Breast epithelium (tissue), 4 donors: ENCODE results near the gene DCXR. TPM values are rescaled to one million over a fixed set of nuclear protein-coding genes. Genes with fewer than 3 reads are reported as not detected.

Experiments used
- DNase-seq, 2 donors: peaks; one replicate each; pipeline ENCODE4 v3.0.0-alpha.2; 2019; ENCODE audit warnings: low spot score in 2 of 2
- H3K27ac ChIP-seq, 2 donors: fragments of 200-600 bp; sonication (generic) in 1 of 2; one replicate each; pipeline ENCODE4 v1.5.1; 2016 to 2019; ENCODE audit warnings: mild to moderate bottlenecking in 1 of 2
- H3K27me3 ChIP-seq, 2 donors: fragments of 200-600 bp; sonication (generic) in 1 of 2; one replicate each; pipeline versions ENCODE4 v1.5.1 to v1.6.0; 2017 to 2019; ENCODE audit warnings: control low read depth in 1 of 2, mild to moderate bottlenecking in 1 of 2
- H3K36me3 ChIP-seq: fragments of 200-600 bp; one replicate; pipeline ENCODE4 v1.5.1; 2019
- H3K4me1 ChIP-seq, 2 donors: fragments of 200-600 bp; sonication (generic); one replicate each; pipeline ENCODE4 v1.5.1; 2016 to 2019; ENCODE audit warnings: control low read depth in 1 of 2
- H3K4me3 ChIP-seq, 3 donors: fragments of 200-600 bp; sonication (generic); 1 replicate in 2 of 3; 2 replicates in 1 of 3; pipeline ENCODE4 v1.5.1; 2016 to 2019; ENCODE audit warnings: mild to moderate bottlenecking in 3 of 3, moderate library complexity in 2 of 3
- H3K9me3 ChIP-seq, 2 donors: fragments of 200-600 bp; sonication (generic) in 1 of 2; one replicate each; pipeline ENCODE4 v1.5.1; 2016 to 2019; ENCODE audit warnings: control low read depth in 1 of 2
- CTCF ChIP-seq, 3 donors: fragments of 450-650 bp; IDR thresholded peaks; one replicate each; pipeline ENCODE4 v1.5.1; 2016 to 2017; ENCODE audit warnings: antibody characterized with exemption in 3 of 3, mild to moderate bottlenecking in 3 of 3, moderate library complexity in 3 of 3
- POLR2A ChIP-seq: fragments of 450-650 bp; IDR thresholded peaks from one replicate; pipeline ENCODE4 v1.6.1; 2016; ENCODE audit warnings: antibody characterized with exemption, mild to moderate bottlenecking, moderate library complexity
- POLR2AphosphoS5 ChIP-seq, 3 donors: sonication (generic); formaldehyde crosslinking; IDR thresholded peaks; one replicate each; pipeline ENCODE4 v1.6.1; 2017; ENCODE audit warnings: antibody characterized with exemption in 3 of 3
- intact Hi-C: fragments of 100-400 bp; cut with DNase I; formaldehyde crosslinking; loops from one replicate; pipeline ENCODE4 v1.15.1; 2023; ENCODE audit warnings: low total_unique reads
- total RNA-seq, 3 donors: library from RNA; depleted of rRNA; stranded (reverse); fragments of >200 nt; gene quantifications; one replicate each; pipeline ENCODE4 v1.1.0, GENCODE V29; 2016

Gene DCXR
- total RNA-seq, 3 donors from 2014 or later: 202 to 484 (median 228) TPM

- peaks cover 5% of the 10 kb centered on the region for H3K36me3 ChIP-seq
- H3K4me3 ChIP-seq: peak overlapping the region in 1 of 3 donors; percentile 96
- intact Hi-C loops: no loop called here
These were observed 26.2 kb upstream of the DCXR start for GRCh38 chr17:82063424-82064415.

GRCh38 chr17:82062984-82063368, 25.5 kb upstream of the DCXR start:
- no peaks in the 10 kb centered on the region for H3K27me3 ChIP-seq
- DNase-seq: no peak
- peaks cover 0 to 11% of the 10 kb centered on the region in 2 donors for H3K4me1 ChIP-seq
- no peak overlapping the region for H3K4me3 ChIP-seq
- TF ChIP-seq POLR2A (no peak), CTCF (IDR thresholded peaks at IDR 0.05) (no peak), POLR2AphosphoS5 (IDR thresholded peaks at IDR 0.05) (no peak)
- intact Hi-C loops: no loop called here
- H3K27ac ChIP-seq: no peak overlapping the region
- H3K9me3 ChIP-seq: no peaks in the 10 kb centered on the region
- H3K36me3 ChIP-seq: peaks cover 5% of the 10 kb centered on the region

More at GRCh38 chr17:82063424-82064415, 26.2 kb upstream of the DCXR start:
- peaks cover 0 to 11% of the 10 kb centered on the region in 2 donors for H3K4me1 ChIP-seq
- TF ChIP-seq POLR2A: no peak
- no peak for TF ChIP-seq CTCF (IDR thresholded peaks at IDR 0.05)
- TF ChIP-seq POLR2AphosphoS5 (IDR thresholded peaks at IDR 0.05): no peak
- H3K27me3 ChIP-seq: no peaks in the 10 kb centered on the region
- no peaks in the 10 kb centered on the region for H3K9me3 ChIP-seq
- peak overlapping the region in 1 of 2 donors; percentile 97 for H3K27ac ChIP-seq
- no peak for DNase-seq

GRCh38 chr17:82062076-82062983, 24.8 kb upstream of the DCXR start:
- Histone ChIP-seq H3K4me1 (peaks cover 0 to 11% of the 10 kb centered on the region in 2 donors), H3K27ac (no peak overlapping the region), H3K4me3 (no peak overlapping the region), H3K27me3 (no peaks in the 10 kb centered on the region), H3K36me3 (peaks cover 5% of the 10 kb centered on the region), H3K9me3 (no peaks in the 10 kb centered on the region)
- DNase-seq: no peak
- intact Hi-C loops: no loop called here
- TF ChIP-seq POLR2A: no peak
- no peak for TF ChIP-seq CTCF (IDR thresholded peaks at IDR 0.05)
- TF ChIP-seq POLR2AphosphoS5 (IDR thresholded peaks at IDR 0.05): no peak

GRCh38 chr17:82061047-82061925, 23.8 kb upstream of the DCXR start:
- no peaks in the 10 kb centered on the region for H3K9me3 ChIP-seq
- H3K36me3 ChIP-seq: peaks cover 5% of the 10 kb centered on the region
- no peak overlapping the region for H3K4me3 ChIP-seq
- no peak overlapping the region for H3K27ac ChIP-seq
- no peaks in the 10 kb centered on the region for H3K27me3 ChIP-seq
- TF ChIP-seq POLR2AphosphoS5 (IDR thresholded peaks at IDR 0.05): no peak
- no peak for TF ChIP-seq POLR2A
- no peak for TF ChIP-seq CTCF (IDR thresholded peaks at IDR 0.05)
- no peak for DNase-seq
- peaks cover 0 to 11% of the 10 kb centered on the region in 2 donors for H3K4me1 ChIP-seq
- intact Hi-C loops: no loop called here
